SH-SY5Y (cell line): Measurements from ENCODE around the gene TES.

Experiments
- GATA2 ChIP-seq: IDR thresholded peaks from 2 replicates; pipeline ENCODE4 v1.6.1; 2011; ENCODE audit warnings: mild to moderate bottlenecking, low read depth, low read length
- GATA3 ChIP-seq: IDR thresholded peaks from 2 replicates; pipeline ENCODE4 v1.6.1; 2011; ENCODE audit warnings: low read depth, mild to moderate bottlenecking, low read length, moderate library complexity

DNA sequence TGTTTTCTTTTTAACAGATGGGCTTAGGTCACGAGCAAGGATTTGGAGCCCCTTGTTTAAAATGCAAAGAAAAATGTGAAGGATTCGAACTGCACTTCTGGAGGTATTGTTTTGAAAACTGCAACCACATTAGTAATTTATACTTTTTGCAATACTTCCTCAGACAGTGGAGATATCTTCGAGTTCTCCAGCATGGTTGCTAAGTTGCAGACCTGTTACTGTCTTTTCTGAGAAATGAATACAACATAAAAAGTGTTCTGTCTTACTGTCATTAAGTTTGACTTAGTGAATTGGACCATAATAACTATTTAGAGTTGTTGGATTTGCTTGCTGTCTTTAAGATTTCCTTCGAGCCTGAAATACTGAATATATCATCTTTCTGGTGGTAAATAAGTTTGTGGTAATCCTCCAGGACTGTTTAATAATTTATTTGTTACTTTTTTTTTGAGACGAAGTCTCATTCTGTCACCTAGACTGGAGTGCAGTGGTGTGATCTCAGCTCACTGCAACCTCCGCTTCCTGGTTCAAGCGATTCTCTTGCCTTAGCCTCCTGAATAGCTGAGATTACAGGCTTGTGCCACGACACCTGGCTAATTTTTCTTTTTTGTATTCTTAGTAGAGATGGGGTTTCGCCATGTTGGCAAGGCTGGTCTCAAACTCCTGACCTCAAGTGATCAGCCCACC is 24.3 kb downstream of the TES start:
- TF ChIP-seq GATA3 (no peak), GATA2 (no peak)
